Sigmoid colon (tissue), 7 donors: Measurements from ENCODE around the gene TPCN1. TPM values are rescaled to one million over a fixed set of nuclear protein-coding genes. Genes with fewer than 3 reads are reported as not detected.

Source experiments
- DNase-seq: peaks from one replicate; pipeline ENCODE4 v3.0.0-alpha.2; 2019
- H3K27ac ChIP-seq, 4 donors: fragments of 200-600 bp; sonication (generic); one replicate each; pipeline ENCODE4 v1.5.1; 2016 to 2019; ENCODE audit warnings: mild to moderate bottlenecking in 1 of 4
- H3K27me3 ChIP-seq, 3 donors: fragments of 200-600 bp; sonication (generic); one replicate each; pipeline ENCODE4 v1.5.1; 2019; ENCODE audit warnings: mild to moderate bottlenecking in 1 of 3
- H3K36me3 ChIP-seq, 4 donors: fragments of 200-600 bp; sonication (generic); one replicate each; pipeline ENCODE4 v1.5.1; 2016 to 2019
- H3K4me1 ChIP-seq, 4 donors: fragments of 200-600 bp; sonication (generic); one replicate each; pipeline ENCODE4 v1.5.1; 2017 to 2019
- H3K4me3 ChIP-seq, 4 donors: fragments of 200-600 bp; sonication (generic); one replicate each; pipeline ENCODE4 v1.5.1; 2017 to 2019; ENCODE audit warnings: mild to moderate bottlenecking in 2 of 4, moderate library complexity in 1 of 4
- H3K9me3 ChIP-seq, 4 donors: fragments of 200-600 bp in 3 of 4; sonication (generic) in 3 of 4; one replicate each; pipeline versions ENCODE4 v1.5.1 to v1.6.1; 2013 to 2019
- EP300 ChIP-seq, 4 donors: sonication (generic); formaldehyde crosslinking; IDR thresholded peaks; one replicate each; pipeline ENCODE4 v1.6.1; 2017; ENCODE audit warnings: antibody characterized with exemption in 4 of 4
- POLR2A ChIP-seq, 2 donors: fragments of 450-650 bp; IDR thresholded peaks; one replicate each; pipeline ENCODE4 v1.6.1; 2016; ENCODE audit warnings: antibody characterized with exemption in 2 of 2, mild to moderate bottlenecking in 2 of 2, moderate library complexity in 2 of 2
- POLR2AphosphoS5 ChIP-seq, 4 donors: sonication (generic); formaldehyde crosslinking; IDR thresholded peaks; one replicate each; pipeline ENCODE4 v1.6.1; 2017; ENCODE audit warnings: antibody characterized with exemption in 4 of 4
- WGBS, 2 donors: extraction: QIAGEN DNeasy Blood & Tissue Kit; methylation state at CpG; one replicate each; pipeline ENCODE4 v1.1.7; 2013; 5-methylcytosine and 5-hydroxymethylcytosine counted together
- intact Hi-C: fragments of 100-400 bp; cut with DNase I; formaldehyde crosslinking; loops from one replicate; pipeline ENCODE4 v1.15.1; 2023
- polyA plus RNA-seq, 3 donors: library from polyadenylated mRNA; stranded (reverse); fragments of 200-250 nt; gene quantifications; one replicate each; pipeline ENCODE4 v1.2.3, GENCODE V29; 2013
- total RNA-seq, 4 donors: library from RNA; depleted of rRNA; stranded (reverse); fragments of >200 nt; gene quantifications; one replicate each; pipeline ENCODE4 v1.1.0, GENCODE V29; 2016
- TF ChIP-seq, protein P1 (sequence below), 4 experiments: fragments of 450-650 bp in 3 of 4; fragments of 200-600 bp in 1 of 4; IDR thresholded peaks; one replicate each; pipeline ENCODE4 v1.5.1; 2016 to 2019; ENCODE audit warnings: antibody characterized with exemption in 4 of 4, mild to moderate bottlenecking in 3 of 4, moderate library complexity in 2 of 4
- donor health status: healthy with polysubstance abuse.
- donor health status: Bipolar disorder and iron deficiency.
- donor health status: healthy.

The TPCN1 gene
- total and polyA plus RNA-seq, 7 donors = 6.0 to 51.5 (median 28.3) TPM

DNA sequence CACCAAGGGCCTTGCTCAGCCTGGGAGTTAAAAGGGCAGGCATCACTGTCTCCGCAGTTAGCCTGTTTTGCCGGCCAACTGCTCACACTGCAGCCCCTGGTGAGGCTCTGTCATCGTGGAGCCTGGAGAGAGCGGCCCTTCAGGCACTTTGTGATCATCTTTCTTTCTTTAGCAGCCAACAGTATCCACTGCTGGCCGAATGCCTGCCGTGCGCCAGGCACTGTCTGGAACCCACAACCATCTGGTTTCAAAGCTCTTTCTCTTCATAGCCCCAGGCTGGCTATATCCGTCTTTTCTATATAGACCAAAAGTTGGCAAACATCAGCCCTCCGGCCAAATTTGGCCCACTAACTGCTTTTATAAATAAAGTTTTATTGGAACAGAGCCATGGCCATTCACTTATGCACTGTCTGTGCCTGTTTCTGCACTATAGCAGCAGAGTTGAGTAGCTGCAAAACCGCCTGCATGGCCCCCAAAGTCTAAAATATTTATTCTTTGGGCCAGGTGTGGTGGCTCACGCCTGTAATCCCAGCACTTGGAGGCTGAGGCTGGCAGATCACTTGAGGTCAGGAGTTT lies 84.1 kb downstream of the TPCN1 start:
- H3K36me3 ChIP-seq = peaks cover 0 to 53% (median 23%) of the 10 kb centered on the region in 4 donors
- H3K4me1 ChIP-seq = no peaks in the 10 kb centered on the region
- no peak for TF ChIP-seq POLR2AphosphoS5 (IDR thresholded peaks at IDR 0.05)
- 96% methylated on average over 11 of the region's 11 CpGs for WGBS, 2 donors
- H3K4me3 ChIP-seq = no peak overlapping the region
- no peak overlapping the region for H3K27ac ChIP-seq
- intact Hi-C loops = no loop called here
- no peaks in the 10 kb centered on the region for H3K27me3 ChIP-seq
- no peaks in the 10 kb centered on the region for H3K9me3 ChIP-seq
- no peak for DNase-seq

DNA sequence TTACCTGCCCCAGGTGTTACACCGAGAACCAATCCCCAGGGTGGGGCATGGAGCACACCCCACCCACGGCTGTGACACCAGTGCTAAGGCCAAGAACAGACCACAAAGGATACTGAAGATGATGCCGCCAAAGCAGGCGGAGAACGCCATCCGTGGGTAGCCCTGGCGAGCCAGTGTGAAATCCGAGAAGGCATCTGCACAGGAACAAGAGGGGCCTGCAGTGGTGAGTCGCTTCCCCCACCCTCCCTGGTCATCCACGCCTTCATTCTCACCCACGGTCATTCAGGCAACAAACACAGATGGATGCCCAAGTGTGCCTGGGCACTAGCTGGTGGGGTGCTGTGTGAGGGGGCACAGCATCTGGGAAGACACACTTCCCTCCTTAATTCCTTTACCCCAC lies 85.1 kb downstream of the TPCN1 start:
- H3K4me1 ChIP-seq = no peaks in the 10 kb centered on the region
- no peak overlapping the region for H3K4me3 ChIP-seq
- intact Hi-C loops = no loop called here
- no peak for DNase-seq
- H3K36me3 ChIP-seq = peaks cover 0 to 58% (median 23%) of the 10 kb centered on the region in 4 donors
- 90 to 92% methylated on average over 11 of the region's 11 CpGs for WGBS, 2 donors
- TF ChIP-seq, protein P1, sequence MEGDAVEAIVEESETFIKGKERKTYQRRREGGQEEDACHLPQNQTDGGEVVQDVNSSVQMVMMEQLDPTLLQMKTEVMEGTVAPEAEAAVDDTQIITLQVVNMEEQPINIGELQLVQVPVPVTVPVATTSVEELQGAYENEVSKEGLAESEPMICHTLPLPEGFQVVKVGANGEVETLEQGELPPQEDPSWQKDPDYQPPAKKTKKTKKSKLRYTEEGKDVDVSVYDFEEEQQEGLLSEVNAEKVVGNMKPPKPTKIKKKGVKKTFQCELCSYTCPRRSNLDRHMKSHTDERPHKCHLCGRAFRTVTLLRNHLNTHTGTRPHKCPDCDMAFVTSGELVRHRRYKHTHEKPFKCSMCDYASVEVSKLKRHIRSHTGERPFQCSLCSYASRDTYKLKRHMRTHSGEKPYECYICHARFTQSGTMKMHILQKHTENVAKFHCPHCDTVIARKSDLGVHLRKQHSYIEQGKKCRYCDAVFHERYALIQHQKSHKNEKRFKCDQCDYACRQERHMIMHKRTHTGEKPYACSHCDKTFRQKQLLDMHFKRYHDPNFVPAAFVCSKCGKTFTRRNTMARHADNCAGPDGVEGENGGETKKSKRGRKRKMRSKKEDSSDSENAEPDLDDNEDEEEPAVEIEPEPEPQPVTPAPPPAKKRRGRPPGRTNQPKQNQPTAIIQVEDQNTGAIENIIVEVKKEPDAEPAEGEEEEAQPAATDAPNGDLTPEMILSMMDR (IDR thresholded peaks at IDR 0.05) = no peak
- TF ChIP-seq POLR2A (IDR thresholded peaks at IDR 0.05) (no peak), POLR2AphosphoS5 (IDR thresholded peaks at IDR 0.05) (no peak), EP300 (IDR thresholded peaks at IDR 0.05) (no peak)
- H3K9me3 ChIP-seq = no peaks in the 10 kb centered on the region
- no peak overlapping the region for H3K27ac ChIP-seq
- no peaks in the 10 kb centered on the region for H3K27me3 ChIP-seq

DNA sequence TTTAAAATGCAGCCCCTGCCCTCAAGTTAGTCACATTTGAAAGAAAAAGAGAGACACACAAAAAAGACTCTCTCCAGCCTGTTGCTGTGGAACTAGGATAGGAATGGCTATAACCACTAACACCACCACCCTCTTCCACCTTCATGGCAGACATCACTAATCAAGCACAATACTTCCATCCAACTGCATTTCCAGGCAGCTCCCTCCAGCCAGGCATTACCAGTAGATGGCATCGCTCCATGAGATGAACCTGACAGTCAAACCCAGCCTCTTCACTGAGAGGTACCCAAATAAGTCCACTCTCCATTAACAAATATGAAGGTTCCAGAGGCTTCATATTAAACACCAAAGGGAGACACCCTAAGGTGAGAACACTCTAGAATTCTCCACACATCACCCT lies 89.2 kb downstream of the TPCN1 start:
- TF ChIP-seq, protein P1 (IDR thresholded peaks at IDR 0.05) = no peak
- TF ChIP-seq EP300 (IDR thresholded peaks at IDR 0.05) (no peak), POLR2A (IDR thresholded peaks at IDR 0.05) (no peak), POLR2AphosphoS5 (IDR thresholded peaks at IDR 0.05) (no peak)
- WGBS, 2 donors = 95 to 98% methylated on average over 1 of the region's 1 CpG
- Histone ChIP-seq H3K36me3 (peaks cover 0 to 77% (median 21%) of the 10 kb centered on the region in 4 donors), H3K27me3 (no peaks in the 10 kb centered on the region), H3K9me3 (no peaks in the 10 kb centered on the region), H3K27ac (no peak overlapping the region), H3K4me3 (no peak overlapping the region), H3K4me1 (no peaks in the 10 kb centered on the region)
- DNase-seq = no peak
- intact Hi-C loops = loop anchor here (5.0 kb wide), 1 partner anchor 602 kb away; no protein-coding TSS in a partner anchor

DNA sequence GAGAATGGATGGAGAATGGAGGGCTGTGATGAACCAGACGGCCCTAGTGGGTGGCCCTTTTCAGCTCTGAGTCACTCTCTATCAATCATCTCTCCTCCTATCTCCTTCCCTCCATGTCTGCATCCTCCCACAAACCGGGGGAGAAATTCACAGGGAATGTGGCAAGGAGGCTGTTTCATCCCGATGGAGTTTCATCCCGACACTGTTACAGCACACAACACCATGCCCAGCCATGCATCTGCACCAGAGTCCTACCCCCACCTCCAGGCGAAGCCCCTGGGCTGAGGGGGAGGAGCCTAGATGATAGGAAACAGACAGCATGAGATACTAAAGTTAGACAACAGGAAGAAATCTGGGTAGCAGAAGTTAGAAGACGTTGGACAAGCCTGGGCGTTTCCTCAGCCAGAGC lies 92.9 kb downstream of the TPCN1 start:
- Histone ChIP-seq H3K36me3 (peaks cover 6 to 76% (median 20%) of the 10 kb centered on the region in 4 donors), H3K27me3 (no peaks in the 10 kb centered on the region), H3K4me1 (no peaks in the 10 kb centered on the region), H3K9me3 (no peaks in the 10 kb centered on the region), H3K4me3 (no peak overlapping the region), H3K27ac (no peak overlapping the region)
- TF ChIP-seq EP300 (IDR thresholded peaks at IDR 0.05) = no peak
- TF ChIP-seq, protein P1 (IDR thresholded peaks at IDR 0.05) = no peak
- no peak for TF ChIP-seq POLR2AphosphoS5 (IDR thresholded peaks at IDR 0.05)
- TF ChIP-seq POLR2A (IDR thresholded peaks at IDR 0.05) = no peak
- intact Hi-C loops = loop anchor here (5.0 kb wide), 1 partner anchor 598 kb away; no protein-coding TSS in a partner anchor
- DNase-seq = no peak
- 82 to 85% methylated on average over 7 of the region's 7 CpGs for WGBS, 2 donors

DNA sequence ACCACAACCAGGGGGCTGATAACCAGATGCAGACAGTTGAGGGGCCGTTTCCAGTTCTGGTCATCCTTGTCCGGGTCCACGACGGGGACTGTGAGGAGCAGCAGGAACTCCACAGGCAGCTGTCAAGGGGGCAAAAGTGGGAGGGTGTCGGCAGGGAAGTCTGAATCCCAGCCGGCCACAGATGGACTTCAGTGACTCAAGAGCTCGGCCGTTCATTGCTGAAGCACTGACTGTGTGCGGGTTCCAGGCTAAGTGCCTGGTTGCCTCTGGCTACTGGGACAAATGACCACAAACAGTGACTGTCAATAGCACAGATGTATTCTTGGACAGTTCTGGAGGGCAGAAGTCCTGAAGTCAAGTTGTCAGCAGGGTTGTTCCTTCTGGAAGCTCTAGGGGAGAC lies 94.1 kb downstream of the TPCN1 start:
- 86% methylated on average over 9 of the region's 9 CpGs for WGBS, 2 donors
- peak overlapping the region in 1 of 4 donors; percentile 12 for H3K27ac ChIP-seq
- DNase-seq = no peak
- no peak overlapping the region for H3K4me3 ChIP-seq
- intact Hi-C loops = no loop called here
- peaks cover 6 to 73% (median 18%) of the 10 kb centered on the region in 4 donors for H3K36me3 ChIP-seq
- H3K27me3 ChIP-seq = no peaks in the 10 kb centered on the region
- TF ChIP-seq, protein P1 (IDR thresholded peaks at IDR 0.05) = no peak
- no peak for TF ChIP-seq EP300 (IDR thresholded peaks at IDR 0.05)
- H3K9me3 ChIP-seq = no peaks in the 10 kb centered on the region
- no peaks in the 10 kb centered on the region for H3K4me1 ChIP-seq
